A673 (cell line): Measurements from ENCODE around the gene GPR158.

ENCODE experiments used
- EZH2 ChIP-seq: fragments of 200-600 bp; sonication (generic); IDR thresholded peaks from 2 replicates; pipeline ENCODE4 v1.6.1; 2017; ENCODE audit warnings: borderline replicate concordance, low read depth, mild to moderate bottlenecking, mixed read lengths, antibody characterized with exemption, low read length; ENCODE audit not compliant: poor library complexity, severe bottlenecking
- TF ChIP-seq, protein P1 (sequence below): fragments of 300-800, 200-600 bp; sonication (generic); conservative IDR thresholded peaks from 2 replicates; pipeline ENCODE4 v1.5.1; 2017; ENCODE audit warnings: low read depth, mild to moderate bottlenecking, antibody characterized with exemption, low read length, moderate library complexity, mixed read lengths

GRCh38 chr10:25261558-25261957, 86.8 kb downstream of the GPR158 start:
- TF ChIP-seq, protein P1, sequence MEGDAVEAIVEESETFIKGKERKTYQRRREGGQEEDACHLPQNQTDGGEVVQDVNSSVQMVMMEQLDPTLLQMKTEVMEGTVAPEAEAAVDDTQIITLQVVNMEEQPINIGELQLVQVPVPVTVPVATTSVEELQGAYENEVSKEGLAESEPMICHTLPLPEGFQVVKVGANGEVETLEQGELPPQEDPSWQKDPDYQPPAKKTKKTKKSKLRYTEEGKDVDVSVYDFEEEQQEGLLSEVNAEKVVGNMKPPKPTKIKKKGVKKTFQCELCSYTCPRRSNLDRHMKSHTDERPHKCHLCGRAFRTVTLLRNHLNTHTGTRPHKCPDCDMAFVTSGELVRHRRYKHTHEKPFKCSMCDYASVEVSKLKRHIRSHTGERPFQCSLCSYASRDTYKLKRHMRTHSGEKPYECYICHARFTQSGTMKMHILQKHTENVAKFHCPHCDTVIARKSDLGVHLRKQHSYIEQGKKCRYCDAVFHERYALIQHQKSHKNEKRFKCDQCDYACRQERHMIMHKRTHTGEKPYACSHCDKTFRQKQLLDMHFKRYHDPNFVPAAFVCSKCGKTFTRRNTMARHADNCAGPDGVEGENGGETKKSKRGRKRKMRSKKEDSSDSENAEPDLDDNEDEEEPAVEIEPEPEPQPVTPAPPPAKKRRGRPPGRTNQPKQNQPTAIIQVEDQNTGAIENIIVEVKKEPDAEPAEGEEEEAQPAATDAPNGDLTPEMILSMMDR: no peak
- TF ChIP-seq EZH2: no peak
